Endothelial cell of umbilical vein (primary cell): Measurements from ENCODE around the gene TIPRL. TPM values are rescaled to one million over a fixed set of nuclear protein-coding genes. Genes with fewer than 3 reads are reported as not detected.

Source experiments
- BruUV-seq: library from RNA; stranded (reverse); fragments of 400-500 nt; replicated peaks from 2 replicates; lab custom pipeline; 2021; lab: Mats Ljungman, UMichigan
- CTCF ChIA-PET: fragments of 300-600, 350-600 bp; sonication (Branson Sonifier 250); formaldehyde crosslinking; loops from one replicate; lab custom pipeline; 2021; ENCODE audit warnings: antibody characterized with exemption, inconsistent platforms; lab: Charles Lee
- POLR2A ChIA-PET: fragments of 300-600, 350-600 bp; sonication (Branson Sonifier 250); formaldehyde crosslinking; loops from one replicate; lab custom pipeline; 2021; ENCODE audit warnings: antibody characterized with exemption, inconsistent platforms; lab: Charles Lee
- DNase-seq: peaks from one replicate; pipeline ENCODE4 v3.0.0-alpha.2; 2011; ENCODE audit warnings: low read depth, low spot score
- FAIRE-seq: peaks from 2 replicates; lab custom pipeline; 2011; peaks lifted over from hg19 to GRCh38; lab: Jason Lieb, UNC
- H2AFZ ChIP-seq: 2 replicates; pipeline ENCODE4 v1.6.0; 2012; ENCODE audit warnings: low read depth, low read length, control low read depth, inconsistent platforms
- H3K27ac ChIP-seq: 2 replicates; pipeline ENCODE4 v1.5.1; 2011; ENCODE audit warnings: low read depth, mild to moderate bottlenecking, control low read depth, low read length, moderate library complexity; ENCODE audit not compliant: insufficient read depth
- H3K27me3 ChIP-seq, 2 experiments: 2 replicates each; pipeline versions ENCODE4 v1.6.0 to v1.6.1; 2011; ENCODE audit warnings: low read length in 2 of 2, mixed read lengths in 1 of 2; ENCODE audit not compliant: control insufficient read depth in 2 of 2, insufficient read depth in 2 of 2
- H3K36me3 ChIP-seq, 2 experiments: 2 replicates in 1 of 2; 3 replicates in 1 of 2; pipeline ENCODE4 v1.5.1; 2011; ENCODE audit warnings: low read length in 2 of 2, mild to moderate bottlenecking in 1 of 2, moderate library complexity in 1 of 2; ENCODE audit not compliant: control insufficient read depth in 2 of 2, insufficient read depth in 2 of 2; ENCODE audit errors: extremely low read depth in 1 of 2
- H3K4me1 ChIP-seq: 3 replicates; pipeline ENCODE4 v1.5.1; 2011; ENCODE audit warnings: mild to moderate bottlenecking, low read length; ENCODE audit not compliant: control insufficient read depth, insufficient read depth; ENCODE audit errors: extremely low read depth
- H3K4me2 ChIP-seq: 2 replicates; pipeline ENCODE4 v1.6.1; 2011; ENCODE audit warnings: low read length, control low read depth, mixed read lengths; ENCODE audit not compliant: insufficient read depth
- H3K4me3 ChIP-seq, 3 experiments: fragments of 200-600 bp in 1 of 3; sonication (generic), shearing (Covaris generic) in 1 of 3; replicated peaks in 1 of 3; 2 replicates each; pipeline ENCODE4 v1.5.1; 2011 to 2016; ENCODE audit warnings: control low read depth in 3 of 3, low read length in 3 of 3, mild to moderate bottlenecking in 2 of 3, inconsistent platforms in 1 of 3, low read depth in 1 of 3, moderate library complexity in 1 of 3; ENCODE audit not compliant: insufficient read depth in 1 of 3
- H3K79me2 ChIP-seq: 2 replicates; pipeline ENCODE4 v1.6.0; 2012; ENCODE audit warnings: low read length, inconsistent platforms; ENCODE audit not compliant: control insufficient read depth, insufficient read depth
- H3K9ac ChIP-seq: replicated peaks from 2 replicates; pipeline ENCODE3; 2011; ENCODE audit warnings: low read length, control low read depth; ENCODE audit not compliant: insufficient read depth; ENCODE audit errors: extremely low read depth
- H3K9me1 ChIP-seq: replicated peaks from 3 replicates; pipeline ENCODE4 v1.6.0; 2011; ENCODE audit warnings: mild to moderate bottlenecking, low read length; ENCODE audit not compliant: control insufficient read depth, insufficient read depth; ENCODE audit errors: extremely low read depth
- H3K9me3 ChIP-seq: replicated peaks from 2 replicates; pipeline ENCODE4 v1.5.1; 2012; ENCODE audit warnings: low read length, inconsistent platforms; ENCODE audit not compliant: control insufficient read depth, insufficient read depth
- H4K20me1 ChIP-seq: replicated peaks from 2 replicates; pipeline ENCODE3; 2011; ENCODE audit warnings: mild to moderate bottlenecking, low read length; ENCODE audit not compliant: control insufficient read depth, insufficient read depth; ENCODE audit errors: extremely low read depth
- EZH2 ChIP-seq: IDR thresholded peaks from 2 replicates; pipeline ENCODE4 v1.6.1; 2012; ENCODE audit warnings: borderline replicate concordance, low read depth, mild to moderate bottlenecking, moderate library complexity, low read length, inconsistent platforms; ENCODE audit not compliant: severe bottlenecking
- FOS ChIP-seq: IDR thresholded peaks from 2 replicates; pipeline ENCODE4 v1.6.1; 2011; ENCODE audit warnings: mild to moderate bottlenecking, low read length, moderate library complexity, borderline replicate concordance; ENCODE audit not compliant: insufficient read depth
- GATA2 ChIP-seq: IDR thresholded peaks from 2 replicates; pipeline ENCODE4 v1.7.0; 2011; ENCODE audit warnings: low read depth, mild to moderate bottlenecking, moderate library complexity, mixed read lengths, low read length; ENCODE audit not compliant: insufficient read length, insufficient read depth
- JUN ChIP-seq: IDR thresholded peaks from 2 replicates; pipeline ENCODE4 v1.6.1; 2011; ENCODE audit warnings: borderline replicate concordance, low read depth; ENCODE audit not compliant: insufficient read length, insufficient read depth
- MYC ChIP-seq: IDR thresholded peaks from one replicate; pipeline ENCODE4 v1.6.1; 2011; ENCODE audit warnings: mild to moderate bottlenecking, low read depth, low read length
- POLR2A ChIP-seq: IDR thresholded peaks from 2 replicates; pipeline ENCODE4 v1.6.1; 2012; ENCODE audit warnings: low read depth, mild to moderate bottlenecking, control low read depth, low read length
- POLR2AphosphoS5 ChIP-seq: IDR thresholded peaks from 2 replicates; pipeline ENCODE4 v1.6.1; 2012; ENCODE audit warnings: low read depth, mild to moderate bottlenecking, control low read depth, low read length, moderate library complexity; ENCODE audit not compliant: insufficient read depth
- dilution Hi-C: fragments of 300-500 bp; cut with MboI; formaldehyde crosslinking; loops from one replicate; pipeline ENCODE4 v1.15.0; 2019; ENCODE audit warnings: low sequenced_read_pairs; ENCODE audit not compliant: extremely low pct_ligation_motif_present
- intact Hi-C: fragments of 100-400 bp; cut with micrococcal nuclease; formaldehyde crosslinking; loops from one replicate; pipeline ENCODE4 v1.10.0; 2022
- polyA plus RNA-seq, 4 experiments: library from polyadenylated mRNA; depleted of rRNA in 3 of 4; stranded (reverse) in 3 of 4; unstranded in 1 of 4; fragments of >200 nt; gene quantifications; 2 replicates each; pipeline versions ENCODE4 v1.2.1 to v1.2.3, GENCODE V29; 2011 to 2012; ENCODE audit warnings: missing spikeins in 1 of 4
- total RNA-seq: library from RNA; stranded (reverse); gene quantifications from 2 replicates; pipeline ENCODE4 v1.2.3, GENCODE V29; 2021
- TF ChIP-seq, protein P1 (sequence below), 2 donors: IDR thresholded peaks; 1 replicate in 1 of 2; 2 replicates in 1 of 2; pipeline ENCODE4 v1.5.1; 2011; ENCODE audit warnings: low read length in 2 of 2, mild to moderate bottlenecking in 2 of 2, moderate library complexity in 2 of 2, control low read depth in 1 of 2, inconsistent platforms in 1 of 2, low read depth in 1 of 2; ENCODE audit not compliant: insufficient read depth in 1 of 2; ENCODE audit errors: extremely low read depth in 1 of 2
- TF ChIP-seq, protein P2 (sequence below): IDR thresholded peaks from 2 replicates; pipeline ENCODE4 v1.6.1; 2011; ENCODE audit not compliant: insufficient read depth, insufficient read length

Gene TIPRL
- total and polyA plus RNA-seq, 2 donors (not counting 3 experiments of a cell fraction or from before 2014, with no cell fraction given): 14.0 to 45.8 TPM

DNA sequence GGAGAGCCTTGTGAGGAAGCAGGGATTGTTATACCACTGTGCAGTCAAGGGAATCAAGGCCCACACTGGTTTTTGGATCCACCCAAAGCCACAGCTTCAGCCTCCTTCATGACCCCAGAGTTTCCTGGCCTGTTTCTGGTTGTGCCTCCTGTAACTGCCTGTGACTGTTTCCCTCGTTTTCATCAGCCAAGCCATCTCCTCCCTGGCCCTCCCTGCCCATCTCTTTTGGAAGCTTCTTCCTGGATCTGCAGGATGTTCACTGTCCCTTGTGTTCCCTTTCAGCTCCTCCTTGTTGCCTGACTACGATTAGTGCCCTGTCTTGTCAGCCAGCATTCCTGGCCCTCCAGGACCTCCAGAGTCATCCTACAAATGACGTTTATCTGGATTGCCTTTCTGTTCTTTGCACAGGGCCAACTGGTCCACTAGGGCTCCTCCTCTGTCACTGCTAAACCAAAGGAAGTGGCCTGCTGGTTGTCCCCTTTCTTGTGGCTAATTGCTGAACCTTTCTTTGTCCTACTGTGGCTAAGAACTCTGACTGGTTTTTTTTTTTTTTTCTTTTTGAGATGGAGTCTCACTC lies 65.0 kb downstream of the TIPRL start:
- ChIA-PET CTCF (interaction anchor here (4.0 kb wide), 1 partner anchor 9 kb away, joined by 31 read pairs; no protein-coding TSS in a partner anchor), POLR2A (no interaction called here)
- H3K4me3 ChIP-seq: no peak overlapping the region
- dilution Hi-C loops: no loop called here
- H3K36me3 ChIP-seq: peaks cover 15 to 21% of the 10 kb centered on the region in 2 experiments
- no peaks in the 10 kb centered on the region for H3K4me1 ChIP-seq
- intact Hi-C loops: no loop called here
- no peaks in the 10 kb centered on the region for H3K27me3 ChIP-seq
- no peak for DNase-seq
- H3K4me2 ChIP-seq: no peak overlapping the region
- no peak overlapping the region for H3K27ac ChIP-seq
- H3K9ac ChIP-seq: no peak overlapping the region
- no TSS peak for BruUV-seq
- no peak overlapping the region for H2AFZ ChIP-seq
- no peaks in the 10 kb centered on the region for H3K9me3 ChIP-seq
- TF ChIP-seq POLR2A (no peak), EZH2 (no peak), POLR2AphosphoS5 (no peak), GATA2 (no peak), FOS (no peak), JUN (no peak), MYC (no peak)
- TF ChIP-seq, protein P1, sequence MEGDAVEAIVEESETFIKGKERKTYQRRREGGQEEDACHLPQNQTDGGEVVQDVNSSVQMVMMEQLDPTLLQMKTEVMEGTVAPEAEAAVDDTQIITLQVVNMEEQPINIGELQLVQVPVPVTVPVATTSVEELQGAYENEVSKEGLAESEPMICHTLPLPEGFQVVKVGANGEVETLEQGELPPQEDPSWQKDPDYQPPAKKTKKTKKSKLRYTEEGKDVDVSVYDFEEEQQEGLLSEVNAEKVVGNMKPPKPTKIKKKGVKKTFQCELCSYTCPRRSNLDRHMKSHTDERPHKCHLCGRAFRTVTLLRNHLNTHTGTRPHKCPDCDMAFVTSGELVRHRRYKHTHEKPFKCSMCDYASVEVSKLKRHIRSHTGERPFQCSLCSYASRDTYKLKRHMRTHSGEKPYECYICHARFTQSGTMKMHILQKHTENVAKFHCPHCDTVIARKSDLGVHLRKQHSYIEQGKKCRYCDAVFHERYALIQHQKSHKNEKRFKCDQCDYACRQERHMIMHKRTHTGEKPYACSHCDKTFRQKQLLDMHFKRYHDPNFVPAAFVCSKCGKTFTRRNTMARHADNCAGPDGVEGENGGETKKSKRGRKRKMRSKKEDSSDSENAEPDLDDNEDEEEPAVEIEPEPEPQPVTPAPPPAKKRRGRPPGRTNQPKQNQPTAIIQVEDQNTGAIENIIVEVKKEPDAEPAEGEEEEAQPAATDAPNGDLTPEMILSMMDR (IDR thresholded peaks at IDR 0.05; ENCODE audit: extremely low read depth in 1 of 2, insufficient read depth in 1 of 2, low read depth in 1 of 2, low read length in 2 of 2): no peak
- TF ChIP-seq, protein P2, sequence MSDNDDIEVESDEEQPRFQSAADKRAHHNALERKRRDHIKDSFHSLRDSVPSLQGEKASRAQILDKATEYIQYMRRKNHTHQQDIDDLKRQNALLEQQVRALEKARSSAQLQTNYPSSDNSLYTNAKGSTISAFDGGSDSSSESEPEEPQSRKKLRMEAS: no peak
- FAIRE-seq: no peak
- peaks cover 4% of the 10 kb centered on the region for H3K79me2 ChIP-seq
- H4K20me1 ChIP-seq: no peaks in the 10 kb centered on the region
- H3K9me1 ChIP-seq: no peaks in the 10 kb centered on the region
